ENCODE data around the gene ADNP2.

DNA sequence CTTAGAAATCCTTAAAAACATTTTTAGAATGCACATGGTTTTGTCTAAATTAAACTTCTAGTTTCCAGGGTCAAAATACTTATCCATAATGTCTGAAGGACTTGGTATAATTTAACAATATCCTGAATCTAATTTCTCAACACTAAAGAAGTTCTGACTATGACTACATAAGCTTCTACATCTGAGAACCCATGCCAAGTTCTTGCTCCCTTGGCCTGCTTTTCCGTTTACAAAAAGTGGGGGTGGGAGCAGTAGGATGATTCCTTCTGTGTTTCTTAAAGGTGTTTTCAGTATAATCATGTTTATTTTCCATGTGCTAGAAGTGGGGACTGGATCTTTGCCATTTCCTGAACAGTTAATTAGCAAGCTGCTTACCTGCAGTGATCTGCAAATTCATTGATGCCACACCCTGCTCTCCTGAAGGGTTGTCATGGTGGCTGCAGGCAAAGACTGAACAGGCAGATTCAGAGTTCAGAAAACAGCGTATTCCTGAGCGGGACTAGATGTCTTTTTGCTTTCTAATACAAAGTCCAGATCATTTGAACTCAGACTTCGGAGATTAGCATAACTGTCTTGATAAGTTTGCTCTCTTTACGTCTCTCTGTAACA is 36.2 kb downstream of the ADNP2 start:
- TF ChIP-seq, protein P1, sequence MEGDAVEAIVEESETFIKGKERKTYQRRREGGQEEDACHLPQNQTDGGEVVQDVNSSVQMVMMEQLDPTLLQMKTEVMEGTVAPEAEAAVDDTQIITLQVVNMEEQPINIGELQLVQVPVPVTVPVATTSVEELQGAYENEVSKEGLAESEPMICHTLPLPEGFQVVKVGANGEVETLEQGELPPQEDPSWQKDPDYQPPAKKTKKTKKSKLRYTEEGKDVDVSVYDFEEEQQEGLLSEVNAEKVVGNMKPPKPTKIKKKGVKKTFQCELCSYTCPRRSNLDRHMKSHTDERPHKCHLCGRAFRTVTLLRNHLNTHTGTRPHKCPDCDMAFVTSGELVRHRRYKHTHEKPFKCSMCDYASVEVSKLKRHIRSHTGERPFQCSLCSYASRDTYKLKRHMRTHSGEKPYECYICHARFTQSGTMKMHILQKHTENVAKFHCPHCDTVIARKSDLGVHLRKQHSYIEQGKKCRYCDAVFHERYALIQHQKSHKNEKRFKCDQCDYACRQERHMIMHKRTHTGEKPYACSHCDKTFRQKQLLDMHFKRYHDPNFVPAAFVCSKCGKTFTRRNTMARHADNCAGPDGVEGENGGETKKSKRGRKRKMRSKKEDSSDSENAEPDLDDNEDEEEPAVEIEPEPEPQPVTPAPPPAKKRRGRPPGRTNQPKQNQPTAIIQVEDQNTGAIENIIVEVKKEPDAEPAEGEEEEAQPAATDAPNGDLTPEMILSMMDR (IDR thresholded peaks at IDR 0.05) = no peak
- no peak for TF ChIP-seq POLR2A (IDR thresholded peaks at IDR 0.05)
